PC-9 (cell line): ENCODE measurements around the gene PALD1. TPM values are rescaled to one million over a fixed set of nuclear protein-coding genes. Genes with fewer than 3 reads are reported as not detected.

Source experiments
- BruUV-seq: library from RNA; stranded (reverse); fragments of 400-500 nt; replicated peaks from 2 replicates; lab custom pipeline; 2021; lab: Mats Ljungman, UMichigan
- CTCF ChIA-PET: fragments of 300-600 bp; sonication (Branson Sonifier 250); formaldehyde crosslinking; loops from one replicate; lab custom pipeline; 2022; ENCODE audit warnings: antibody characterized with exemption; lab: Charles Lee
- POLR2A ChIA-PET: fragments of 300-600 bp; sonication (Branson Sonifier 250); formaldehyde crosslinking; loops from one replicate; lab custom pipeline; 2022; ENCODE audit warnings: antibody characterized with exemption; ENCODE audit not compliant: unreplicated experiment; lab: Charles Lee
- DNase-seq, 2 experiments: peaks; one replicate each; pipeline versions ENCODE4 v3.0.0 to v3.0.0-alpha.2; 2015 to 2022; ENCODE audit warnings: mixed read lengths in 1 of 2
- H2AFZ ChIP-seq: fragments of 200-600 bp; sonication (generic); 2 replicates; pipeline ENCODE4 v1.8.1; 2017; ENCODE audit warnings: antibody characterized with exemption
- H3F3A ChIP-seq: fragments of 200-600 bp; sonication (generic); 2 replicates; pipeline ENCODE4 v1.8.1; 2017; ENCODE audit warnings: antibody characterized with exemption, mild to moderate bottlenecking, low read depth; ENCODE audit not compliant: insufficient read depth
- H3K27ac ChIP-seq: fragments of 200-600 bp; sonication (generic); 2 replicates; pipeline ENCODE4 v1.6.1; 2016; ENCODE audit warnings: mixed run types
- H3K27me3 ChIP-seq: fragments of 200-600 bp; sonication (generic); 2 replicates; pipeline ENCODE4 v1.6.1; 2016; ENCODE audit warnings: low read depth, mixed run types; ENCODE audit not compliant: insufficient read depth
- H3K36me3 ChIP-seq: fragments of 200-600 bp; sonication (generic); 2 replicates; pipeline ENCODE4 v1.6.1; 2016; ENCODE audit warnings: low read depth, mixed run types
- H3K4me1 ChIP-seq: fragments of 200-600 bp; sonication (generic); replicated peaks from 2 replicates; pipeline ENCODE4 v1.6.1; 2016; ENCODE audit warnings: mixed run types; ENCODE audit not compliant: insufficient read depth
- H3K4me2 ChIP-seq: fragments of 200-600 bp; sonication (generic); 2 replicates; pipeline ENCODE4 v1.6.1; 2017; ENCODE audit warnings: mixed run types
- H3K4me3 ChIP-seq: fragments of 200-600 bp; sonication (generic); 2 replicates; pipeline ENCODE4 v1.6.1; 2016; ENCODE audit warnings: mixed run types
- H3K79me2 ChIP-seq: fragments of 200-600 bp; sonication (generic); 2 replicates; pipeline ENCODE4 v1.6.1; 2017; ENCODE audit warnings: low read depth, mixed run types
- H3K9me2 ChIP-seq: fragments of 200-600 bp; sonication (generic); 2 replicates; pipeline ENCODE4 v1.8.1; 2017; ENCODE audit warnings: mild to moderate bottlenecking; ENCODE audit not compliant: insufficient read depth
- H3K9me3 ChIP-seq: fragments of 200-600 bp; sonication (generic); 2 replicates; pipeline ENCODE4 v1.8.1; 2016; ENCODE audit warnings: low read depth; ENCODE audit not compliant: insufficient read depth
- H4K20me1 ChIP-seq: fragments of 200-600 bp; sonication (generic); 2 replicates; pipeline ENCODE4 v1.8.1; 2017; ENCODE audit not compliant: insufficient read depth
- CTCF ChIP-seq: fragments of 200-600 bp; sonication (generic); conservative IDR thresholded peaks from 2 replicates; pipeline ENCODE4 v1.6.1; 2017; ENCODE audit warnings: mixed run types, antibody characterized with exemption, mild to moderate bottlenecking, moderate library complexity
- EZH2 ChIP-seq: fragments of 200-600 bp; sonication (generic); IDR thresholded peaks from 2 replicates; pipeline ENCODE4 v1.8.0; 2017; ENCODE audit warnings: antibody characterized with exemption, low read depth
- intact Hi-C: fragments of 100-400 bp; cut with micrococcal nuclease; formaldehyde crosslinking; loops from one replicate; pipeline ENCODE4 v1.10.0; 2022; ENCODE audit not compliant: unreplicated experiment
- total RNA-seq: library from RNA; stranded (reverse); gene quantifications from 2 replicates; pipeline ENCODE4 v1.2.3, GENCODE V29; 2021

Gene PALD1
- total RNA-seq, 1 experiment from 2014 or later = 5.2 TPM

DNA sequence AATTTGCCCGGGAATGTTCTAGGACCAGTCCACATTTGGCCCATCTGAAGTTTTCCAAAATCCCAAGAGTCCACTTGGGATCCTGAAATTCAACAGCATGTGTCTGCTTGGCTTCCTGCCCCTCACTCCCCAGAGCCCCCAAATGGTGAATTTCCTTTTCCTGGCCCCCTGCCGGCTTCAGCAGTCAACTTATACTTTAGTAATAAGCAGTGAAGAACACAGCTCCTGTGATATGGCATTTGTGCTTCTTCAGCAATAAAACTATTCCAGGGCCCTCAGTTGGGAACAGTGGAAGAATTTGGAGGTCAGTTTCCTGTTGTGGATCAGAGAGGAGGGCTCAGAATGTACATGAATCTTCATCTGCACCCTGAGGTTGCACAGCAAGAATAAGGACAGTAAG is 72.9 kb downstream of the PALD1 start:
- Histone ChIP-seq H3K9me2 (no peaks in the 10 kb centered on the region), H3K9me3 (no peaks in the 10 kb centered on the region), H3K79me2 (no peaks in the 10 kb centered on the region), H3K4me3 (no peak overlapping the region), H2AFZ (no peak overlapping the region), H3K4me2 (no peak overlapping the region), H3K36me3 (no peaks in the 10 kb centered on the region), H3K27me3 (no peaks in the 10 kb centered on the region), H3K4me1 (no peaks in the 10 kb centered on the region), H3K27ac (no peak overlapping the region), H4K20me1 (no peaks in the 10 kb centered on the region; the same call in 1 of the 2 replicates), H3F3A (peaks cover 4% of the 10 kb centered on the region; the same call in 1 of the 2 replicates)
- POLR2A ChIA-PET = no interaction called here
- intact Hi-C loops = loop anchor here (2.0 to 10.0 kb wide), 4 partner anchors 121 to 733 kb away; partner anchors contain the start of genes ADAMTS14, SGPL1 and UNC5B
- CTCF ChIA-PET = interaction anchor here (0.5 to 1.1 kb wide), 3 partner anchors 190 to 369 kb away, joined by 3 read pairs; no protein-coding TSS in a partner anchor
- DNase-seq = no peak
- no TSS peak for BruUV-seq
- TF ChIP-seq CTCF = no peak
- no peak for TF ChIP-seq EZH2

DNA sequence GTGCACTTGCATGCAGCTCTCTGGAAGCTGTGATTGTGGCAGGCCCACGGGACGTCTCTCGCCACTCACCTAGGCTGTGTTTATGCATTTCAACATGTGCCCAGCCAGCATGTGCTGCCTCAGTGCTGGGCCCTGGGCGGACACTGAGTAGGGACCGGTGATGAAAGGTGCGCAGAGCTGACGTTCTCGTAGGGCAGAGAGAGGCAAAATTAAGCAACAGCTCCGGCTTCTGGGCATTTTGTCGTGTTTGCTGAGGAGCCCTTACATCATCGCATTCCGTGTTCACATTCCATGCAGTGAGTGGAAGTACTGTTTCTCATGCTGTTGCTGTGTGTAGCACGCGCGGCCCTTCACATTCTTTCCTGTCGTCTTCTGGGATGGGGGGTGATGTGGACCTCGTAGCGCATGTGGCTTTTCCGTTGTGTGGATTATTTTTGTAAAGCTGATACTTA is 73.4 kb downstream of the PALD1 start:
- Histone ChIP-seq H4K20me1 (no peaks in the 10 kb centered on the region; the same call in 1 of the 2 replicates), H3K4me1 (no peaks in the 10 kb centered on the region), H3K4me2 (no peak overlapping the region), H3K4me3 (no peak overlapping the region), H2AFZ (no peak overlapping the region), H3K27ac (no peak overlapping the region), H3K36me3 (no peaks in the 10 kb centered on the region), H3K79me2 (no peaks in the 10 kb centered on the region), H3K9me2 (no peaks in the 10 kb centered on the region), H3F3A (peaks cover 4% of the 10 kb centered on the region; the same call in 1 of the 2 replicates), H3K27me3 (no peaks in the 10 kb centered on the region), H3K9me3 (no peaks in the 10 kb centered on the region)
- no peak for DNase-seq
- ChIA-PET CTCF (interaction anchor here (0.5 to 1.1 kb wide), 2 partner anchors 197 to 369 kb away, joined by 3 read pairs; no protein-coding TSS in a partner anchor), POLR2A (no interaction called here)
- TF ChIP-seq EZH2 (no peak), CTCF (no peak)
- intact Hi-C loops = loop anchor here (2.0 to 10.0 kb wide), 4 partner anchors 120 to 733 kb away; partner anchors contain the start of genes ADAMTS14, SGPL1 and UNC5B
- no TSS peak for BruUV-seq

- Histone ChIP-seq H3K4me1 (no peaks in the 10 kb centered on the region), H3K4me3 (no peak overlapping the region), H3K4me2 (no peak overlapping the region), H3K79me2 (no peaks in the 10 kb centered on the region), H2AFZ (no peak overlapping the region), H3K36me3 (no peaks in the 10 kb centered on the region), H3F3A (peaks cover 4% of the 10 kb centered on the region; the same call in 1 of the 2 replicates), H3K27ac (no peak overlapping the region), H3K27me3 (no peaks in the 10 kb centered on the region), H3K9me3 (no peaks in the 10 kb centered on the region), H4K20me1 (no peaks in the 10 kb centered on the region; the same call in 1 of the 2 replicates), H3K9me2 (no peaks in the 10 kb centered on the region)
- intact Hi-C loops = loop anchor here (5.0 to 10.0 kb wide), 3 partner anchors 120 to 732 kb away; partner anchors contain the start of genes ADAMTS14 and UNC5B
- TF ChIP-seq EZH2 (no peak), CTCF (no peak)
- no TSS peak for BruUV-seq
- ChIA-PET CTCF (no interaction called here), POLR2A (no interaction called here)
- DNase-seq = no peak
Measured at GRCh38 chr10:70552586-70552985, 74.0 kb downstream of the PALD1 start.
